Lung microvascular endothelial cell (primary cell): Measurements from ENCODE around the gene ADGRG2. TPM values are rescaled to one million over a fixed set of nuclear protein-coding genes. Genes with fewer than 3 reads are reported as not detected.
"Not testable (repeated sequence)": the region's sequence is repeated elsewhere in the genome, so short reads cannot be mapped to it uniquely, and the experiment has no call there.

Experiments
- DNase-seq, 2 donors: peaks; one replicate each; pipeline versions ENCODE4 v3.0.0 to v3.0.0-alpha.2; 2010; ENCODE audit warnings: low read depth in 2 of 2
- total RNA-seq: library from RNA; depleted of rRNA; stranded (reverse); fragments of >200 nt; gene quantifications from 2 replicates; pipeline ENCODE4 v1.2.1, GENCODE V29; 2014

ADGRG2 gene
- total RNA-seq, 1 donor from 2014 or later, result not detected

- no peak for DNase-seq
Measured at GRCh38 chrX:19005909-19006308, 116.4 kb downstream of the ADGRG2 start.

DNA sequence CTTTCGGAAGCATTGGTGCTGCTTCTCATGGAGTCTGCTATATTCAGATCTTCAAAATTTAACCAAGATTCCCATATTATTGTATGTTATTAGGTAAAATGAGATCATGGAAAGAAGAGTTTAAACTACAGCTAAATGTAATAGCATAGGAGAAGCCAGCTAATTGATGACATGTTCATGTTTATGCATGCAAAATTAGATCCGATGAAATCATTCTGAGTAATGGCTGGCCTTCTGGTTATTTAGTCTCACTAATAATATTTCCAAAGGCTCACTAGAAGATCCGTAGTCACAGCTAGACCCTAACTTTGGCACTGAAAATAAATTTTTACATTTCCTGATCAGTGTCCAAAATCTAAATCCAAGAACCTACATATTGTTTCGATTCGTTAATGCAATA lies 118.5 kb downstream of the ADGRG2 start:
- no peak for DNase-seq

DNA sequence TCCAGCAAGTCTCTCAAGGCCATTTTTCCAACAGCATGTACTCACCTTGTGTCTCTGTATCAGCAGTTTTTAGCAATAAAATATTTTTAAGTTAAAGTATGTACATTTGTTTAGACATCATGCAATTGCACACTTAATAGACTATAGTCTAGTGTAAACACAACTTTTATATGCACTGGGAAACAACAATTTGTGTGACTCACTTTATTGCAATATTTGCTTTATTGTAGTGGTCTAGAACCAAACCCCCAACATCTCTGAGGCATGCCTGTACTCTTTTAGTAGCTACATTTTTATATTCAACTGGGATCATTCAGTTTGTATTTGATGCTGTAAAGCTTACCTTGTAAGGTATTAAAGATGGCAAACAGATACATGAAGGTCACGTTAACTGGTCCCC lies 123.6 kb downstream of the ADGRG2 start:
- DNase-seq, result no peak

DNA sequence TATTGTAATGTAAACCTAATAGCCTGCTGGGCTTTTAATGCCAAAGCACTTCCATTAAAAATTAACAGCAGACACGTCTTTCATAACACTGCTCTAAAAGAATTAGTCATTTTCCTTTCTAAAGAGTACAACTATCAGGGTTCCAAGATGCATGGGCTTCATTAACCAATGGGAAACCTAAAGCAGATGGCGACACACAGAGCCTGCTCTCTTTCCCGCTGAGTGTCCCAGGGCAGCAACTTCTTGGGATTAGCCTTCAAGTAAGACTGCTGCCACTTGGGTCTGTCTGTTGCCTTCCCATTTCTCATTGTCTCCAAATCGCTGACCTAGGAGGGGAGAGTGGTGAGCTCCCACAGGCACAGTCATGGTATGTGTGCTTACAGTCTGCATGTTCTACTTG lies 124.4 kb downstream of the ADGRG2 start:
- no peak for DNase-seq

DNA sequence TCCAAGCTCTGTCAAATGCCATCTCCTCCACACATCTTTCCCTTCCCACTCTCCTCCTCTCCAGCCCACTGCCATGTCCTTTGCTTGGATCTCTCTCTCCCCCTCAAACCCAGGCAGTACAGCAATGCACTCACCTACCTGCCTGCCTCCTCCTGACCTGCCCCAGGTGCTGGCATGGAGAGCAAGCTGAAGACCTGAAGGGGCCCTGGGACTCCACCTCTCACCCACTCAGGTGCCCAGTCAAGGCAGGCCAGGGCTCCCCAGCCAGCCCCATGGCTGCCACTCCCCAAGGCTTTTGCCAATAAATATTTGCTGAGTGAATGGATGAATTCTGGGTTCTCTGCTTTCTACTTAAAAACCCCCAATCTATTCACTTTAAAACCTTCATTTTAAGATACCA lies 125.7 kb downstream of the ADGRG2 start:
- DNase-seq, result no peak

DNA sequence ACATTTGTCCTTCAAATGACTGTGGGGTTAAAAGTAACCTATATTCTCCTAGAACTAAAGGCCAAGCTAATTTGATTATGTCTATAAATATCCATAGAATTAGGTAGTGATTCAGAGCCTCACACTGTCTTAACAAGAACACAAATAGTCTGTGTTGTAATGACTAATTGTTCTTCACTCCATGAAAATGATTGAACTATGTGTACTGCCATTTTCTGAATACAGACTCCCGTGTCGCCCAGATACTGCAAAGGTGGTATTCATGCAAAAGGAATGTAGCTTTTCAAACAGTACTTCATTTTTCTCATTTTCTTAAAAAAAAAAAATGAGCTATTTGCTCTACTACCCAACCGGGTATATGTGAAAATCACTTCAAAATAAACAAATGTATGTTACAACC lies 127.0 kb downstream of the ADGRG2 start:
- peak in 1 of 2 donors; percentile 36 for DNase-seq

DNA sequence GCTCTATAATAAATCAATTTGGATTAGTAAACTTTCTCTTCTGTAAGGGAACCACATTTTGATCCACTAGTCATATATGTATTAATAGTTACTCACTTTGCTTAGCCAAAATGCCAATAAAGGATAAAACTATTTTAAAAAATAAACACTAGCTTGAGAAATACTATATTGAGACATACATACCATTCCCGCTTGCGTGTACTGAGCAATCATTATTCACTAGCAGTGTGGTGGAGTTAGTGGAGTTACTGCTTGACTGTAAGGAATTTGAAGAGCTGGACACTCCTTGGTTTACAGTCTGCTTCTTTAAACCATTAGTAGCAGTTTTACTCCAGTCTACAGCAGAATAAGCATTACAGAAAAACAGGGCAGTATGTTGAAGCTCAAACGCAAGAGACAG lies 127.6 kb downstream of the ADGRG2 start:
- DNase-seq, result no peak

DNA sequence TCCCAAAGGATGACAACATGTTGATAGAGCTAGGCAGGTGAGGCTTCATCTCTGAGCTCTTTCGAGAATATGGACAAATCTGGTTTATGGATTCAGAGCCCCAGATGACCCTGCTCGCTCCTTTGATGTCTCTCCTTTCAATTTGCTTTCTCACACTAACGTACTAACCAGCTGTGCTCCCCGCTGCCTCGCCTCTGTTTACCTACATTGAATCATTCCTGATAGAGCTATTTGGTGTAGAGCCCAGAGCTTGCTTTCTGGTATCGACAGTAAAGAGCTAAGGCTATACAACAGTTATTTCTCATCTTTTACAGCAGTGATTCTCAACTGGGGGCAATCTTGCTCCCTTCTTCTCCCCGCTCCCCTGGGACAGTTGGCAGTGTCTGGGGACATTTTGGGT lies 129.4 kb downstream of the ADGRG2 start:
- no peak for DNase-seq

DNA sequence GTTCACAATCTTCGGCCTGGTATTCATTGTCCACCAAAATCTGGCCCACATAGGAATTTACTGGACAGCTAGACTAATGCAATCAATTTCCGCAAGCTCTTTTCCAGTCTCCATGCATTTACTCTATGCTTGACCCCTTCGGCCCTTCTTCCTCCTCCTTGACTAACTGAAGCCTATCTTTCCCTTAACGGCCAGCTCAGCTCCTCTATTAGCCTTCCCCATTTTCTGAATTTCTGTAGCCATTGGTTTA lies 137.2 kb downstream of the ADGRG2 start:
- no peak for DNase-seq

- DNase-seq, result peak; percentile 61 to 70
Measured at GRCh38 chrX:18984381-18985185, 137.7 kb downstream of the ADGRG2 start.

- peak; percentile 65 to 68 for DNase-seq
Measured at GRCh38 chrX:18983666-18984380, 138.4 kb downstream of the ADGRG2 start, which contains the start of gene PHKA2. Gene PHKA2, minus strand, starts transcription at chrX:18984114. Its CDS starts 182 bp downstream, at chrX:18983932.

- DNase-seq, result peak in 1 of 2 donors; percentile 54
Measured at GRCh38 chrX:18981124-18981807, 141.0 kb downstream of the ADGRG2 start.

GRCh38 chrX:18980262-18980661 lies 142.0 kb downstream of the ADGRG2 start:
- DNase-seq, result not testable (repeated sequence)

- no peak for DNase-seq
Measured at GRCh38 chrX:18974993-18975392, 147.3 kb downstream of the ADGRG2 start.

DNA sequence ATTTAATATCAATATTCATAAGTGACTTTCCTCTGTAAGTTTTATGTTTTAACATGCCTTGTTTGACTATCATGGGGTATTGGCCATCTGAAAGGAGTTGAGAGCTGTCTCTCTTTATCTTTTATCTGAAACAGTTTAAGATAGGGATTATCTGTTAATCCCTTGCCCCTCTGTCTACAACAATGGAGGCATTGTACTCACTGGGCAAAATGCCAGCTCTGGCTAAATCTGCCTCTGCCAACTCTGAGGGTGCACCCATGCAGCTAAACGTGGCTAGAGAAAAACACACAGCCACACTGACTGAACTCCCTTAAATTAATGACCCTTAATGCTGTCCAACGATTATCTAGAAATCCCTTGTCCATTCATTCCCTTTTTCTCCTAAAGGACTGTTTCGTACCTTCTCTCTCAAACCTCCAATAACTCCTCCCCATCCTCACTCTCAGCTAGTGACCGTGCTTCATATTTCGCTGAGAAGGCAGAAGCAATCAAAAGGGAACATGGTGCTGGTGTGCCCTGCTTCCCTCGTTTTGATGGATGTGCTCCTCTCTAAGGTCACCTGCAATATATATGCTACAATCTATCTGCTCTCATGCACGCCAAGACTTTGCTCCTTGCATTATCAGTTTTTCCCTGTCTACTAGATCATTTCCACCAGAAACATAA lies 148.6 kb downstream of the ADGRG2 start:
- DNase-seq, result peak in 1 of 2 donors; percentile 16

DNA sequence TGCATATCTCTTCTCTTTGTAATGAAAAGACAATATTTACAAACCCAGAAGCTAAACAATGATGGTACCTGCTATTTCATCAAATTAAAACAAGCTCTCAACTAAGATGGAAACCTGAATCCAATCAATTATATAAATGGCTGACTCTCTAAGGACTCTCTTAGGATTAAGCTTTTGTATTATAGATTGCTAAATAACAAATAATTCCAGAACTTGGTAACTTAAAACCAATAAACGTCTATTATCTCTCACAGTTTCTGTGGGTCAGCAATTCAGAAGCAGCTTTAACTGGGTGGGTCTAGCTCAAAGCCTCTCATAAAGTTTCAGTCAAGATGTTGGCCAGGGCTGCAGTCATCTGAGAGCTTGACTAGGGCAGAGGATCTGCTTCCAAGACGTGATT lies 150.8 kb downstream of the ADGRG2 start:
- DNase-seq, result no peak

- no peak for DNase-seq
Measured at GRCh38 chrX:18970465-18970864, 151.8 kb downstream of the ADGRG2 start.

GRCh38 chrX:18966624-18967023 lies 155.6 kb downstream of the ADGRG2 start:
- no peak for DNase-seq

- DNase-seq, result no peak
Measured at GRCh38 chrX:18964901-18965300, 157.4 kb downstream of the ADGRG2 start.

DNA sequence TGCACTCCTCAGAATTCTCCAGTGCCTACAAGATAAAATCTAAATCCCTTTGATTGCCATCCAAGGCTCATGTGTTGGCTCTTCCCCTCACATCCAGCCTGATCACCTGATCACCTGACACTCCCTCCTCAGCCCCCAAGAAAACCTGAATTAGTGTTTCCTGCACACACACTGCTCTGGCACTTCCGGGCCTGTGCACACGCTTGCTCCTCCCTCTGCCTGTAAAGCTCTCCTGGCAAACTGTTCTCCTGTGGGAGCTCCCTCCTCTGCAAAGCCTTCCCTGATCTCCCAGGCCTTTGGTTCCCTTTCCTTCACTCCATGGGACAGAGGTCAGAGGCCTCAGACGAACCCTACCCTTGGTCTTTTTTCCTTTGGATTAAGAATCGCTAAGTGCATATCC lies 158.2 kb downstream of the ADGRG2 start:
- no peak for DNase-seq

DNA sequence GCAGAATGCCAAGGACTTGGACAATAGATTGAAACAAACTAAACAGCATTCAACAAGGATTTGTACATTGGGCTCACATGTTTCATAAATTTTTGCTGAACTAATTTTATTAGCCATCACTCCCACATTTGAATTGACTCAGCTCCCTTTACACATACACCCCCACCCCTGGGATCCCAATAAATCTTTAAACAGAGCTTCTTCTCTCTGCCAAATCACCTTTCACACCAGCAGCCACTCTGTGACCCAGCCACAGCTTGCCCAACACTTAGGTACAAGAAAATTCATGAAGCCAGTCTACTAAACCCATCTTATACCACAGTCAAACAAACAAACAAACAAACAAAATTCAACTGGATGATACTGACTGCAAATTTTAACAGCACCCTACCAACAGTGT lies 159.9 kb downstream of the ADGRG2 start:
- no peak for DNase-seq

GRCh38 chrX:18961686-18962085 lies 160.6 kb downstream of the ADGRG2 start:
- peak in 1 of 2 donors; percentile 49 for DNase-seq
